Measurements from ENCODE around the gene CSRP3.

The CSRP3 gene

GRCh38 chr11:19225123-19225522, 23.3 kb upstream of the CSRP3 start:
- Histone ChIP-seq H3K27me3 (ENCODE audit: insufficient read depth, low read length) (no peaks in the 10 kb centered on the region), H3K36me3 (ENCODE audit: insufficient read depth, low read length) (no peaks in the 10 kb centered on the region), H3K79me2 (ENCODE audit: control insufficient read depth, insufficient read depth, low read length, unreplicated experiment) (no peaks in the 10 kb centered on the region), H3K4me3 (ENCODE audit: low read depth, low read length) (no peak overlapping the region), H2AFZ (ENCODE audit: low read length, unreplicated experiment) (no peak overlapping the region), H3K4me1 (ENCODE audit: control insufficient read depth, insufficient read depth, low read length, unreplicated experiment) (no peaks in the 10 kb centered on the region), H3K27ac (ENCODE audit: low read depth, low read length) (no peak overlapping the region)

GRCh38 chr11:19220903-19221724, 19.3 kb upstream of the CSRP3 start:
- peaks cover 4% of the 10 kb centered on the region for H3K4me1 ChIP-seq (ENCODE audit: control insufficient read depth, insufficient read depth, low read length, unreplicated experiment)
- H3K4me3 ChIP-seq (ENCODE audit: low read depth, low read length) = no peak overlapping the region
- H3K27ac ChIP-seq (ENCODE audit: low read depth, low read length) = no peak overlapping the region
- no peaks in the 10 kb centered on the region for H3K79me2 ChIP-seq (ENCODE audit: control insufficient read depth, insufficient read depth, low read length, unreplicated experiment)
- peaks cover 15% of the 10 kb centered on the region; the same call in 1 of the 2 replicates for H3K27me3 ChIP-seq (ENCODE audit: insufficient read depth, low read length)
- H3K36me3 ChIP-seq (ENCODE audit: insufficient read depth, low read length) = no peaks in the 10 kb centered on the region
- H2AFZ ChIP-seq (ENCODE audit: low read length, unreplicated experiment) = no peak overlapping the region

- Histone ChIP-seq H3K4me1 (ENCODE audit: control insufficient read depth, insufficient read depth, low read length, unreplicated experiment) (peaks cover 4% of the 10 kb centered on the region), H3K36me3 (ENCODE audit: insufficient read depth, low read length) (no peaks in the 10 kb centered on the region), H2AFZ (ENCODE audit: low read length, unreplicated experiment) (no peak overlapping the region), H3K79me2 (ENCODE audit: control insufficient read depth, insufficient read depth, low read length, unreplicated experiment) (no peaks in the 10 kb centered on the region), H3K27me3 (ENCODE audit: insufficient read depth, low read length) (peaks cover 32% of the 10 kb centered on the region), H3K27ac (ENCODE audit: low read depth, low read length) (no peak overlapping the region), H3K4me3 (ENCODE audit: low read depth, low read length) (no peak overlapping the region)
These were observed 17.1 kb upstream of the CSRP3 start for GRCh38 chr11:19218786-19219460.

GRCh38 chr11:19218216-19218615, 16.4 kb upstream of the CSRP3 start:
- H3K79me2 ChIP-seq (ENCODE audit: control insufficient read depth, insufficient read depth, low read length, unreplicated experiment) = no peaks in the 10 kb centered on the region
- H3K4me3 ChIP-seq (ENCODE audit: low read depth, low read length) = no peak overlapping the region
- H3K27me3 ChIP-seq (ENCODE audit: insufficient read depth, low read length) = peaks cover 39% of the 10 kb centered on the region
- peaks cover 4% of the 10 kb centered on the region for H3K4me1 ChIP-seq (ENCODE audit: control insufficient read depth, insufficient read depth, low read length, unreplicated experiment)
- no peak overlapping the region for H2AFZ ChIP-seq (ENCODE audit: low read length, unreplicated experiment)
- no peak overlapping the region for H3K27ac ChIP-seq (ENCODE audit: low read depth, low read length)
- no peaks in the 10 kb centered on the region for H3K36me3 ChIP-seq (ENCODE audit: insufficient read depth, low read length)

GRCh38 chr11:19216709-19217374, 15.1 kb upstream of the CSRP3 start:
- Histone ChIP-seq H2AFZ (ENCODE audit: low read length, unreplicated experiment) (no peak overlapping the region), H3K79me2 (ENCODE audit: control insufficient read depth, insufficient read depth, low read length, unreplicated experiment) (no peaks in the 10 kb centered on the region), H3K27me3 (ENCODE audit: insufficient read depth, low read length) (peaks cover 53% of the 10 kb centered on the region), H3K27ac (ENCODE audit: low read depth, low read length) (no peak overlapping the region), H3K4me3 (ENCODE audit: low read depth, low read length) (no peak overlapping the region), H3K36me3 (ENCODE audit: insufficient read depth, low read length) (no peaks in the 10 kb centered on the region), H3K4me1 (ENCODE audit: control insufficient read depth, insufficient read depth, low read length, unreplicated experiment) (peaks cover 4% of the 10 kb centered on the region)

- H3K79me2 ChIP-seq (ENCODE audit: control insufficient read depth, insufficient read depth, low read length, unreplicated experiment) = no peaks in the 10 kb centered on the region
- H2AFZ ChIP-seq (ENCODE audit: low read length, unreplicated experiment) = no peak overlapping the region
- H3K4me1 ChIP-seq (ENCODE audit: control insufficient read depth, insufficient read depth, low read length, unreplicated experiment) = peaks cover 4% of the 10 kb centered on the region
- H3K27me3 ChIP-seq (ENCODE audit: insufficient read depth, low read length) = peaks cover 59% of the 10 kb centered on the region
- no peak overlapping the region for H3K4me3 ChIP-seq (ENCODE audit: low read depth, low read length)
- H3K36me3 ChIP-seq (ENCODE audit: insufficient read depth, low read length) = no peaks in the 10 kb centered on the region
- no peak overlapping the region for H3K27ac ChIP-seq (ENCODE audit: low read depth, low read length)
These were observed 14.2 kb upstream of the CSRP3 start for GRCh38 chr11:19216021-19216420.

- Histone ChIP-seq H3K36me3 (ENCODE audit: insufficient read depth, low read length) (no peaks in the 10 kb centered on the region), H3K4me1 (ENCODE audit: control insufficient read depth, insufficient read depth, low read length, unreplicated experiment) (no peaks in the 10 kb centered on the region), H3K79me2 (ENCODE audit: control insufficient read depth, insufficient read depth, low read length, unreplicated experiment) (no peaks in the 10 kb centered on the region)
These were observed 8.0 kb upstream of the CSRP3 start for GRCh38 chr11:19209617-19210370.

GRCh38 chr11:19208959-19209546, 7.3 kb upstream of the CSRP3 start:
- Histone ChIP-seq H3K36me3 (ENCODE audit: insufficient read depth, low read length) (no peaks in the 10 kb centered on the region), H3K79me2 (ENCODE audit: control insufficient read depth, insufficient read depth, low read length, unreplicated experiment) (no peaks in the 10 kb centered on the region), H2AFZ (ENCODE audit: low read length, unreplicated experiment) (no peak overlapping the region), H3K4me3 (ENCODE audit: low read depth, low read length) (no peak overlapping the region), H3K27ac (ENCODE audit: low read depth, low read length) (no peak overlapping the region), H3K4me1 (ENCODE audit: control insufficient read depth, insufficient read depth, low read length, unreplicated experiment) (no peaks in the 10 kb centered on the region), H3K27me3 (ENCODE audit: insufficient read depth, low read length) (peaks cover 80% of the 10 kb centered on the region)

More at GRCh38 chr11:19209617-19210370, 8.0 kb upstream of the CSRP3 start:
- Histone ChIP-seq H3K27ac (ENCODE audit: low read depth, low read length) (no peak overlapping the region), H2AFZ (ENCODE audit: low read length, unreplicated experiment) (no peak overlapping the region), H3K27me3 (ENCODE audit: insufficient read depth, low read length) (peaks cover 86% of the 10 kb centered on the region), H3K4me3 (ENCODE audit: low read depth, low read length) (no peak overlapping the region)

GRCh38 chr11:19208181-19208580, 6.4 kb upstream of the CSRP3 start:
- Histone ChIP-seq H3K27ac (ENCODE audit: low read depth, low read length) (no peak overlapping the region), H3K4me3 (ENCODE audit: low read depth, low read length) (no peak overlapping the region), H2AFZ (ENCODE audit: low read length, unreplicated experiment) (no peak overlapping the region), H3K36me3 (ENCODE audit: insufficient read depth, low read length) (no peaks in the 10 kb centered on the region), H3K27me3 (ENCODE audit: insufficient read depth, low read length) (peaks cover 74% of the 10 kb centered on the region), H3K4me1 (ENCODE audit: control insufficient read depth, insufficient read depth, low read length, unreplicated experiment) (no peaks in the 10 kb centered on the region), H3K79me2 (ENCODE audit: control insufficient read depth, insufficient read depth, low read length, unreplicated experiment) (no peaks in the 10 kb centered on the region)

- no peak overlapping the region for H3K4me3 ChIP-seq (ENCODE audit: low read depth, low read length)
These were observed 3.1 kb upstream of the CSRP3 start for GRCh38 chr11:19204836-19205235.

More at GRCh38 chr11:19204836-19205235, 3.1 kb upstream of the CSRP3 start:
- no peaks in the 10 kb centered on the region for H3K79me2 ChIP-seq (ENCODE audit: control insufficient read depth, insufficient read depth, low read length, unreplicated experiment)
- H3K4me1 ChIP-seq (ENCODE audit: control insufficient read depth, insufficient read depth, low read length, unreplicated experiment) = peaks cover 12% of the 10 kb centered on the region
- no peaks in the 10 kb centered on the region for H3K36me3 ChIP-seq (ENCODE audit: insufficient read depth, low read length)
- H3K27me3 ChIP-seq (ENCODE audit: insufficient read depth, low read length) = peaks cover 73% of the 10 kb centered on the region
- no peak overlapping the region for H2AFZ ChIP-seq (ENCODE audit: low read length, unreplicated experiment)
- H3K27ac ChIP-seq (ENCODE audit: low read depth, low read length) = no peak overlapping the region
